GM06990 (cell line): ENCODE results near the gene ARPC1B.
"Not testable (repeated sequence)": the region's sequence is repeated elsewhere in the genome, so short reads cannot be mapped to it uniquely, and the experiment has no call there.

Source experiments
- DNase-seq: peaks from one replicate; pipeline ENCODE4 v3.0.0-alpha.2; 2011; ENCODE audit not compliant: insufficient read length; ENCODE audit errors: extremely low read depth
- H3K27me3 ChIP-seq: replicated peaks from 2 replicates; pipeline ENCODE4 v1.6.0; 2011; ENCODE audit warnings: low read length; ENCODE audit not compliant: control insufficient read depth, insufficient read depth
- H3K36me3 ChIP-seq: 2 replicates; pipeline ENCODE4 v1.5.1; 2011; ENCODE audit warnings: low read length; ENCODE audit not compliant: control insufficient read depth, insufficient read depth
- H3K4me3 ChIP-seq: replicated peaks from 2 replicates; pipeline ENCODE4 v1.5.1; 2011; ENCODE audit warnings: low read depth, mild to moderate bottlenecking, control low read depth, low read length
- TF ChIP-seq, protein P1 (sequence below): IDR thresholded peaks from 2 replicates; pipeline ENCODE4 v1.5.1; 2011; ENCODE audit warnings: low read length, control low read depth, mild to moderate bottlenecking, inconsistent platforms; ENCODE audit not compliant: insufficient read depth, poor library complexity, severe bottlenecking

Gene ARPC1B

GRCh38 chr7:99339595-99339994, 34.9 kb upstream of the ARPC1B start:
- DNase-seq = no peak
- H3K36me3 ChIP-seq = peaks cover 13% of the 10 kb centered on the region
- TF ChIP-seq, protein P1, sequence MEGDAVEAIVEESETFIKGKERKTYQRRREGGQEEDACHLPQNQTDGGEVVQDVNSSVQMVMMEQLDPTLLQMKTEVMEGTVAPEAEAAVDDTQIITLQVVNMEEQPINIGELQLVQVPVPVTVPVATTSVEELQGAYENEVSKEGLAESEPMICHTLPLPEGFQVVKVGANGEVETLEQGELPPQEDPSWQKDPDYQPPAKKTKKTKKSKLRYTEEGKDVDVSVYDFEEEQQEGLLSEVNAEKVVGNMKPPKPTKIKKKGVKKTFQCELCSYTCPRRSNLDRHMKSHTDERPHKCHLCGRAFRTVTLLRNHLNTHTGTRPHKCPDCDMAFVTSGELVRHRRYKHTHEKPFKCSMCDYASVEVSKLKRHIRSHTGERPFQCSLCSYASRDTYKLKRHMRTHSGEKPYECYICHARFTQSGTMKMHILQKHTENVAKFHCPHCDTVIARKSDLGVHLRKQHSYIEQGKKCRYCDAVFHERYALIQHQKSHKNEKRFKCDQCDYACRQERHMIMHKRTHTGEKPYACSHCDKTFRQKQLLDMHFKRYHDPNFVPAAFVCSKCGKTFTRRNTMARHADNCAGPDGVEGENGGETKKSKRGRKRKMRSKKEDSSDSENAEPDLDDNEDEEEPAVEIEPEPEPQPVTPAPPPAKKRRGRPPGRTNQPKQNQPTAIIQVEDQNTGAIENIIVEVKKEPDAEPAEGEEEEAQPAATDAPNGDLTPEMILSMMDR = no peak

GRCh38 chr7:99340659-99341058, 33.9 kb upstream of the ARPC1B start:
- H3K27me3 ChIP-seq = no peaks in the 10 kb centered on the region
- no peak overlapping the region for H3K4me3 ChIP-seq
- TF ChIP-seq, protein P1 = no peak
- peaks cover 11% of the 10 kb centered on the region for H3K36me3 ChIP-seq
- DNase-seq = no peak

More at GRCh38 chr7:99339595-99339994, 34.9 kb upstream of the ARPC1B start:
- Histone ChIP-seq H3K27me3 (no peaks in the 10 kb centered on the region), H3K4me3 (no peak overlapping the region)

GRCh38 chr7:99344061-99344647, 30.4 kb upstream of the ARPC1B start:
- DNase-seq = no peak
- Histone ChIP-seq H3K36me3 (peaks cover 8% of the 10 kb centered on the region), H3K27me3 (no peaks in the 10 kb centered on the region), H3K4me3 (no peak overlapping the region)
- TF ChIP-seq, protein P1 = no peak

DNA sequence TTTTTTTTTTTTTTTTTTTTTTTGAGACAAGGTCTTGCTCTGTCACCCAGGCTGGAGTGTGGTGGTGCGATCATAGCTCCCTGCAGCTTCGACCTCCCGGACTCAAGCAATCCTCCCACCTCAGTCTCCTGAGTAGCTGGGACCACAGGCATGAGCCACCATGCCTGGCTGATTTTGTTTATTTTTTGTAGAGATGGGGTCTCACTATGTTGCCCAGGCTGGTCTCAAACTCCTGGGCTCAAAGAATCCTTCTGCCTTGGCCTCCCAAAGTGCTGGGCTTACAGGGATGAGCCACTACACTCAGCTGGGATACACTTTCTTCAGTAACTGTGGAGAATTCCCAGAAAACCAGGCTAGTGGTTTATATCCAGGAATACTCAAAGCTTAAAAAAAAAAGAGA, 23.9 kb upstream of the ARPC1B start:
- H3K36me3 ChIP-seq = peaks cover 11% of the 10 kb centered on the region
- not testable (repeated sequence) for DNase-seq, H3K27me3 ChIP-seq, H3K4me3 ChIP-seq

DNA sequence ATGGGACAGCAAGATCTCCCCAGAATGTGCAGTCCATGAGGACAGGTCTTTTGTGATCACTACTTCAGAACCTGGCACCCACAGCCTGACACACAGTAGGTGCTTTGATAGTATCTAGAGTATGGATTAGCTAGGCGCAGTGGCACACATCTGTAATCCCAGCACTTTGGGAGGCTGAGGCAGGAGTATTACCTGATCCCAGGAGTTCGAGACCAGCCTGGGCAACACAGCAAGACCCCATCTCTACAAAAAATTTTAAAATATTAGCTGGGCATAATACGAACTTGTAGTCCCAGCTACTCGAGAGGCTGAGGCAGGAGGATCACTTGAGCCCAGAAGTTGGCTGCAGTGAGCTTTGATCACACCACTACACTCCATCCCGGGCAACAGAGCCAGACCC, 22.3 kb upstream of the ARPC1B start:
- Histone ChIP-seq H3K4me3 (no peak overlapping the region), H3K36me3 (peaks cover 11% of the 10 kb centered on the region), H3K27me3 (no peaks in the 10 kb centered on the region)
- DNase-seq = no peak
- TF ChIP-seq, protein P1 = no peak

DNA sequence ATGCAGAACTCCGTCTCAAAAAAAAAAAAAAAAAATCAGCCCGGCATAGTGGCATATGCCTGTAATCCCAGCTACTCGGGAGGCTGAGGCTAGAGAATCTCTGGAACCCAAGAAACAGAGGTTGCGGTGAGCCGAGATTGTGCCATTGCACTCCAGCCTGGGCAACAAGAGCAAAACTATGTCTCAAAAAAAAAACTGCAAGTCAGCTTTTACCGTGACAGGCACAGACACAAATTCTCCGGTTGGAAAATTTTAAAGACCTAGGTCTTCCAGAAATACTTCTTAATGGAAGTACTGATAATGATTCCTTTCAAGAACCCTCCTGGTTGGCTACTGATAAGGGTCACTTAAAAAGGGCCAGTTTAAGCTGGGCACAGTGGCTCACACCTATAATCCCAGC, 19.4 kb upstream of the ARPC1B start:
- TF ChIP-seq, protein P1 = no peak
- Histone ChIP-seq H3K4me3 (no peak overlapping the region), H3K36me3 (peaks cover 26% of the 10 kb centered on the region), H3K27me3 (no peaks in the 10 kb centered on the region)
- DNase-seq = no peak
